ENCODE results near the gene GPC5.

Gene GPC5

DNA sequence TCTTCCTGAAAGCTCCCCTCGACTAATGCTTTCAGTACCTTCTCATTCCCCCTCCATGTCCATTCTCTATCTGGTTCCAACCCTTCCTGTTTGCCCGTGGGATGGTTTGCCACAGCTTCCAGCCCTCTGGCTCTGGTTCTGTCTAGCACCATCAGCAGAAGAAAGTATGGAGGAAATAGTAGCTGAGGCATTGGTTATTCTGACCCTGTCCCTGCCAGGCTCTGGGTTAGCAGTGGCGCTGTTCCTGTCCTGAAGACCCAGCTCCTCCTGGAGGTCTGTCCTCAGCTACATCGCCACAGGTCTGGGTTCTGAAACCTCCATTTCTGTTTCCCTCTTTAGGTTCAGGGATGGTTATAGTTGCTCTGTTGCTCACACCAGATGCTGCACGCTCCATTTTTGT is 1223.6 kb downstream of the GPC5 start:
- no peak overlapping the region for H3K4me3 Mint-ChIP-seq
- H3K27me3 Mint-ChIP-seq = no peaks in the 10 kb centered on the region
- no peaks in the 10 kb centered on the region for H3K36me3 Mint-ChIP-seq (ENCODE audit: low read depth)
- H3K9me3 Mint-ChIP-seq = peaks cover 5% of the 10 kb centered on the region
- H3K27ac Mint-ChIP-seq = no peak overlapping the region
- DNase-seq (no peak), ATAC-seq (no peak)
- no peaks in the 10 kb centered on the region for H3K4me1 Mint-ChIP-seq

DNA sequence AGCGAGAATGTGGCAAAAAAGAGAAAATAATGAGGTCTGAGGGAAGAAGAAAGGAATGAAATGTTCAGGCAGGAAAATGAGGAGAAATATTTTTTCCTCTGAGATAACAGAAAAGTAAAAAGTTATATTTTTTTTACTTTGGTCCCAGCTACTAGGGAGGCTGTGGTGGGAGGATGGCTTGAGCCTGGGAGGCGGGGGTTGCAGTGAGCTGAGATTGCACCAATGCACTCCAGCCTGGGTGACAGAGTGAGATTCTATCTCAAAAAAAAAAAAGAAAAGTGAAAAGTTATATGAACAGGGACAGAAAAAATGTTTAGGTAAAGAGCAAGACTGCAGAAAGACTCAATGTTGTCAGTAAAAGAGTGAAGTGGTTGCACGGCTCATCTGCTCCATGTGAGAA is 1224.5 kb downstream of the GPC5 start:
- H3K27ac Mint-ChIP-seq = no peak overlapping the region
- peaks cover 5% of the 10 kb centered on the region for H3K9me3 Mint-ChIP-seq
- no peak overlapping the region for H3K4me3 Mint-ChIP-seq
- DNase-seq (no peak), ATAC-seq (no peak)
- H3K4me1 Mint-ChIP-seq = no peaks in the 10 kb centered on the region
- no peaks in the 10 kb centered on the region for H3K27me3 Mint-ChIP-seq
- no peaks in the 10 kb centered on the region for H3K36me3 Mint-ChIP-seq (ENCODE audit: low read depth)

DNA sequence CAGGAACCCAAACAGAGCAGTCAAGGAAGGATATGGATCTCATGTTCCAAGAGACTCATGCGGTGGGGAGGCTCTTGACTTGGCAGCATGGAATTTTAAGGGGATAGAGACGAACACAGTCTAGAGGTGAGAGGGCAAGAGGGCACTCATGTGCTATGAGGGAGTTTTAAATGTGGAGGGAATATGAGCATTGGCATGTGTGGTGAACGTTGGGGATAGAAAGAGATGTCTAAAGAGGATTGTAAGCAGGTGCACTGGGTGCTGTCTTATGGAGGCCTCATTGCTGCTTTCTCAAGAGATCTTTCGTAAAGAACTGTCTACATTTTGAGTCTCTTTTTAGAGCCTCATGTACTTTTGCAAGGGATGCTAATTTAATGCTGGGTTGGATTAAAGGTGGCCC is 1227.9 kb downstream of the GPC5 start:
- ATAC-seq = no peak
- Mint-ChIP-seq H3K27me3 (no peaks in the 10 kb centered on the region), H3K36me3 (ENCODE audit: low read depth) (no peaks in the 10 kb centered on the region), H3K4me3 (no peak overlapping the region), H3K9me3 (peaks cover 12% of the 10 kb centered on the region), H3K27ac (no peak overlapping the region), H3K4me1 (no peaks in the 10 kb centered on the region)
- DNase-seq = no peak

DNA sequence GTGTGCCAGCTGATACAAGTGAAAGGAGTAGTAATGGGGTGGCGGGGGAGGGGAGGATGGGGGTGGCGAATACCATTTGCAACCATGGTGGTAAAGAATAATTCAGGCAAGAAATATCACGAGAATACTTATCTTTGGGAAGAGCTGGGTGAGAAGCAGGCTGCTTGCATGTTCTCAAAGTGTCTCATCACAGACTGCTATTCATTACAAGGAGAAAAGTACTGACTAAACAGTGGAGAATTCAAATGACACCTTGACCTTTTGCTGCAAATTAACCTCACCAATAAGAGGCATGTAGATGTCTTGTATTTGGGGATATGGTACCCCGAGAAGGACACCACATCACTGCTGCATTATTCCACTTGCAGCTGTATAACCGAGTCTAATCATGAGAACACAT is 1242.5 kb downstream of the GPC5 start:
- no peaks in the 10 kb centered on the region for H3K36me3 Mint-ChIP-seq (ENCODE audit: low read depth)
- H3K9me3 Mint-ChIP-seq = peaks cover 9% of the 10 kb centered on the region
- no peak for DNase-seq
- no peak overlapping the region for H3K27ac Mint-ChIP-seq
- H3K4me1 Mint-ChIP-seq = no peaks in the 10 kb centered on the region
- H3K4me3 Mint-ChIP-seq = no peak overlapping the region
- no peaks in the 10 kb centered on the region for H3K27me3 Mint-ChIP-seq
- ATAC-seq = no peak

DNA sequence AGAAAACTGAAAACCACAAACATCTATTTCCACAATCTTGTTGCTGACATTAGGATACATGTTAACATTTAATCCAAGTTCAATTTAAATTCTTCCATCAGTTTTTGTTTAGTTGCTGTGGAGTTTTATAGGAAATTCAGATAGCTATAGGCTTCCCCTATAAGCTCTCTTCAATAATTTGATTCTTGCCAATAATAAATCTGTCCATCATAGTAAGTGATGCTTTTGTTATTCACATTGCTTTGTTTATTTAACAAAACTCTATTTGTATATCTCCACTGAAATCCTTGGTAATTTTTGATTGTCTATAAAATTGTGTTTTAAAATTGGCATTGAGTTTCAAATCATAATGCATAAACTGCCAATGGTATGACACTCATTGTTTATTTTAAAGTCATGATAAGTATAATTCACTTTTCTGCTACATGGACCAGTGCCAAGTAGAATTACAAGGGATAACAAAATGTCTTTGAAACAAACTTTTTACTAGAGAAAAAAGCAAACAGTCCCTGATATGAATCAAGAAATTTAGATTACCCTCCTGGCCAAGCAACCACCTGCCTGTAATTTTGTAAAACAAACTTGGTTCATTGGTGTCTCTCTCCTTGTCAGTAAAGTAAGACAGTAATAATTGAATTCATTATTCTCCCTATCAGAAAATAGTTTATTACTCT is 1250.9 kb downstream of the GPC5 start:
- Mint-ChIP-seq H3K4me1 (no peaks in the 10 kb centered on the region), H3K27ac (no peak overlapping the region)
- ATAC-seq = no peak

DNA sequence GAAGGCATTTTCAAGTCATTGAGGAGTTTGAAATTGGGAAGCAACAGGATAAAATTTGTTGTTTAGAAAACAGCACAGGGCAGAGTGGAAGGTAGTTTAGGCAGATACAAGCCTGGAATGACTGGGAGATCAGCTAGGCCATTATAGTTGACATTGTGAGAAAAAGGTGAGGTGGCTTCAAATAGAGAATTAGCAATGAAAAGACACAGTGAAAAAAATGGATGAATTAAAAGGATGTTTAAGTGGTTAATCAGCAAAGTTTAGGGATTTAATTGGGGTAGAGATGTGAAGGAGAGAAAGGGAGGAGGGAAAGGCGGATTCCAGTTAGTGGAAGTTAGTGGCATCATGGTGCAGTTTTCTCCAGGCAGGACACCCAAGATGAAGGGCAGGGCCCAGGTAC is 1257.7 kb downstream of the GPC5 start:
- H3K9me3 Mint-ChIP-seq = peaks cover 17% of the 10 kb centered on the region
- DNase-seq (no peak), ATAC-seq (no peak)
- H3K4me1 Mint-ChIP-seq = no peaks in the 10 kb centered on the region
- no peaks in the 10 kb centered on the region for H3K36me3 Mint-ChIP-seq (ENCODE audit: low read depth)
- H3K27ac Mint-ChIP-seq = no peak overlapping the region
- no peak overlapping the region for H3K4me3 Mint-ChIP-seq
- no peaks in the 10 kb centered on the region for H3K27me3 Mint-ChIP-seq

More for the DNA sequence above, 1250.9 kb downstream of the GPC5 start:
- Mint-ChIP-seq H3K36me3 (ENCODE audit: low read depth) (no peaks in the 10 kb centered on the region), H3K4me3 (no peak overlapping the region), H3K27me3 (no peaks in the 10 kb centered on the region), H3K9me3 (no peaks in the 10 kb centered on the region)
- no peak for DNase-seq

DNA sequence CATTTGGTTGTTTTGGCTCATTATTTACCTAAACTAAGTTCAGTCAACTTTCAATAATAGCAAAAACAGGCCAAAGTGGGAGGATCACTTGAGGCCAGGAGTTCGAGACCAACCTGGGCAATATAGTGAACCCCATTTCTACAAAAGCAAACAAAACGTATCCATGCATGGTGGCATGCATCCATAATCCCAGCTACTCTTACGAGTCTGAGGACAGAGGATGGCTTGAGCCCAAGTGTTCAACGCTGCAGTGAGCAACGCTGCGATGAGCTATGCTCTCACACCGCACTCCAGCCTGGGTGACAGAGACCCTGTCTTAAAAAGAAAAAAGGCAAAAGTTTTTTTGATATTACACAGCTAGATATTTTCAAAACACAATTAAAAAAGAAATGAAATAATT is 1258.2 kb downstream of the GPC5 start:
- H3K27ac Mint-ChIP-seq = no peak overlapping the region
- no peak overlapping the region for H3K4me3 Mint-ChIP-seq
- peaks cover 17% of the 10 kb centered on the region for H3K9me3 Mint-ChIP-seq
- no peaks in the 10 kb centered on the region for H3K4me1 Mint-ChIP-seq
- H3K27me3 Mint-ChIP-seq = no peaks in the 10 kb centered on the region
- H3K36me3 Mint-ChIP-seq (ENCODE audit: low read depth) = no peaks in the 10 kb centered on the region
- DNase-seq (no peak), ATAC-seq (no peak)

DNA sequence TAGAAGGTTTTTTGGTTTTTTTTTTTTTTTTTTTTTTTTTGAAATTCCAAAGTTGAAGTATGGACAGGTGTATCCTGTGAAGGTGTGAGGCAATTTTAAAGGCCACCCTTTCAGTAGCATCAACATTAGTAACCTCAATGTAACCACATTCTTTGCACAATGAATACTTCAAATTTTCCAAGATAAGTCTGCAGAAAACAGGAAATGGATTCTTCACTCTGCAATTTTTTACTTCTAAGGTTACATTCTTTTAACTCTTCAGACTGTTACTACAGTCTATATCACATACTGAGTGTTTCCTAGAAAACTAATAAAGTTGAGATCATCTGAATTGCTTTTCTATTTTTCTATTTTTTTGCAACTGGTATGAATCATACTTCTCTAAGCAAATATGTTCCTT is 1259.1 kb downstream of the GPC5 start:
- Mint-ChIP-seq H3K4me1 (no peaks in the 10 kb centered on the region), H3K27me3 (no peaks in the 10 kb centered on the region), H3K9me3 (peaks cover 23% of the 10 kb centered on the region), H3K27ac (no peak overlapping the region), H3K4me3 (no peak overlapping the region), H3K36me3 (ENCODE audit: low read depth) (no peaks in the 10 kb centered on the region)
- DNase-seq (no peak), ATAC-seq (no peak)

DNA sequence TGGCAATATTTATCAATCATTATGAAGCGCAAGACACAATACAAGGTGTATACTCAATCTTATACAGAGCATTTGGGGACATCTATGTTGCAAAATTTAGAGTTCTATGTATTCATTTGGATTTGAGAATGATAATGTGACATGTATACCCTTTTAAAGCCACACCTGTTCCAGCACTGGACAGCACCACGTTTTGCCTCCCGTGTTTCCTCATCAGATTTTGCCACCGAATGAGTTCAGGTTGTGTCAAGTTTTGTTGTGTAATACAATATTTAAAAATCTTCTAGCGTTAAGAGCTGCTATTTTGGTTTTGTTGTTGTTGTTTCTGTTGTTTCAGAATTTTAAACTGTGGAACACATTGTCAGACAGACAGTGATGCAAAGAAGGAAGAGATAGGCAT is 1259.9 kb downstream of the GPC5 start:
- no peak for ATAC-seq
- Mint-ChIP-seq H3K27me3 (no peaks in the 10 kb centered on the region), H3K36me3 (ENCODE audit: low read depth) (no peaks in the 10 kb centered on the region)

DNA sequence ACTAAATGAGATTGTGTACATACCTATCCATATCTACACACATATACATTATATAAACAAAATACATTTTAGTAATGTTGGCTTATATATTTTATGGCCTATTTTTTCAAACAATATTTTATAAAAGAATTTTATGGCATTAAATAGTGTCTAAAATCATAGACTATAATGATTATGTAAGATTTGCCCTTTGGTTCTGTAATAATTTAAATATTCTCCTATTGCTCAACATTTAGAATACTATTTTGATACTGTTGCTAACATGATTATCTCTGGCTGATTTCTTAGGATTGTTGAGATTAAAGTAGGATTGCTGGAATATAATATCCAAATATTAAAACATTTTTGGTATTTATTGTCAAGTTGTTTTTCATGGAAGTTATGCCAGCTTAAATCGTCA is 1263.0 kb downstream of the GPC5 start:
- no peak for DNase-seq
- peaks cover 16% of the 10 kb centered on the region for H3K9me3 Mint-ChIP-seq
- H3K27me3 Mint-ChIP-seq = no peaks in the 10 kb centered on the region
- no peak overlapping the region for H3K4me3 Mint-ChIP-seq
- ATAC-seq = no peak
- no peaks in the 10 kb centered on the region for H3K36me3 Mint-ChIP-seq (ENCODE audit: low read depth)
- no peaks in the 10 kb centered on the region for H3K4me1 Mint-ChIP-seq
- no peak overlapping the region for H3K27ac Mint-ChIP-seq

More for the DNA sequence above, 1259.9 kb downstream of the GPC5 start:
- no peak overlapping the region for H3K27ac Mint-ChIP-seq
- H3K4me1 Mint-ChIP-seq = no peaks in the 10 kb centered on the region
- H3K4me3 Mint-ChIP-seq = no peak overlapping the region
- H3K9me3 Mint-ChIP-seq = peaks cover 23% of the 10 kb centered on the region
- no peak for DNase-seq

DNA sequence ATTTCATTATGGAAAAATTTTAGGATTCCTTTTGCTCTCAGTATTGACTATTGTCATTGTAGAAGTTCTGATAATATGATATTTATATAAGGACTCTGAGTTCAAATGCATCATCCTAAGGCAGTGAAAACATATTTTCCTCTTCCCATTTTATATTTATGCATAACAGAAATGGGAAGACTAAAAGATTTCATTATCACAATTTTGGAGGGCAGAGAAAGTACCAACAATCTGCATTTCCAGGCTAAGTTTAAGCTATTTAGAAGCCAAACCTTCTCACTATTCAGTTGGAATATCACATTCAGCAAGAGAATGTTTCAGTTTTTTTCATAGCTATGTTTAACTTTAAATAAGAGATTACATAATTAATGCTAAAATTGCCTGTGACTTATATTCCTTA is 1269.7 kb downstream of the GPC5 start:
- no peak overlapping the region for H3K27ac Mint-ChIP-seq
- H3K4me3 Mint-ChIP-seq = no peak overlapping the region
- ATAC-seq = no peak
- no peaks in the 10 kb centered on the region for H3K27me3 Mint-ChIP-seq
- H3K4me1 Mint-ChIP-seq = no peaks in the 10 kb centered on the region
- H3K36me3 Mint-ChIP-seq (ENCODE audit: low read depth) = no peaks in the 10 kb centered on the region
- DNase-seq = no peak
- peaks cover 4% of the 10 kb centered on the region for H3K9me3 Mint-ChIP-seq

DNA sequence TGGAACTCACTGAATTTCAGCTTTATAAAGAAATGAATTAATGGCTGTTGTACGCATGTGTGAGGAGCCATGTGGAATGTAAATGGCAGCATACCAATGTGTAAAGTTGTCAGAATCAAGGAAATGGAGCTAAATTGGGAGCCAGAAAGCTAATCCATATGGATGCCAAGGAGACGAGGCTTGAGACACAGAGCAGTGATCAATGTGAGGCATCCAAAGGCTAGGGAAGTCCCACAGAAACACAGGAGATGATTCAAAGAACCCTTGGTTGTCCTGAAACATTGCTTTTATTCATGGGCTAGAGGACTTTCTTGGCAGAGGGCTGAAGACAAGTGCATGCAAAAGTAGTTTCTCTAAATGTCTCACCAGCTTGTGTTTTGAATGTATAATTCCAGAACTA is 1271.7 kb downstream of the GPC5 start:
- no peak overlapping the region for H3K27ac Mint-ChIP-seq
- no peaks in the 10 kb centered on the region for H3K9me3 Mint-ChIP-seq
- H3K4me3 Mint-ChIP-seq = no peak overlapping the region
- no peak for ATAC-seq
- H3K27me3 Mint-ChIP-seq = no peaks in the 10 kb centered on the region
- no peaks in the 10 kb centered on the region for H3K36me3 Mint-ChIP-seq (ENCODE audit: low read depth)
- DNase-seq = no peak
- no peaks in the 10 kb centered on the region for H3K4me1 Mint-ChIP-seq

DNA sequence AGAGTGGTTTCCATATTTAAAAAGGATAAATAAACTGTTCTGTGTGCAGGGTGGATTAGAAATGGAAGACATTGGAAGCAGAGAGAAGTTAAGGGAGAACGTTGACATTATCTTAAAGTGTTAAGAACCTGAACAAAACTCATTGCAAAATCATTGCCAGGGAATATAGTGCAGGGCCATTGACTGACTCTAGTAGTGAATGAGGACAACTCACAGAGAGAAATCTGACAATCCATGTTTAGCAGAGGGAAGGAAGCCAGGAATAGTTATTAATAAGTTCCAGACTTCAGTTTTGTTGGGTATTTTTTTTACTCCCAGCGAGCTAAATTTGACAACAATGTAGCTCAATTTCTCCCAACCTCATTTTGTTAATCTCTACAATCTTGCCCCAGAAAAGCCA is 1273.4 kb downstream of the GPC5 start:
- ATAC-seq = no peak

DNA sequence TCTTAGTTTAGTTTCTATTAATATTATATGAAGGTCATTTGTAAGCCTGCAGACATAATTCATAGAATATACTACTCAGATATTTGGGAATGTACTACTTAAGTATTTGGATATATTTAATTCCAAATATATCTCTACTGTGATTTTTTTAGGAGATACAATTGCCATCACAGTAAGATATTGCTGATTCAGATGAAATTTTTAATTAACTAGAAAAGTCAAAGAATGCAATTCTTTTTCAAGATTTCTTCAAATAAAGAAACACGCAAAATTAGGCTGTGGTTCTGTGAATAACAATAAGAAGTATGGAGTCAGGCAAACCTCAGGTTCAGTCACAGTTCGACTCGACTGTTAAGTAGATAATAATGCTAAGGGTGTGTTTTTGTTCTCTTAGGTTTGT is 1277.8 kb downstream of the GPC5 start:
- Mint-ChIP-seq H3K4me3 (no peak overlapping the region), H3K4me1 (no peaks in the 10 kb centered on the region), H3K36me3 (ENCODE audit: low read depth) (no peaks in the 10 kb centered on the region), H3K27me3 (no peaks in the 10 kb centered on the region), H3K9me3 (peaks cover 19% of the 10 kb centered on the region), H3K27ac (no peak overlapping the region)
- no peak for ATAC-seq
- no peak for DNase-seq

More for the DNA sequence above, 1273.4 kb downstream of the GPC5 start:
- no peaks in the 10 kb centered on the region for H3K36me3 Mint-ChIP-seq (ENCODE audit: low read depth)
- no peak for DNase-seq
- H3K4me3 Mint-ChIP-seq = no peak overlapping the region
- no peak overlapping the region for H3K27ac Mint-ChIP-seq
- no peaks in the 10 kb centered on the region for H3K27me3 Mint-ChIP-seq
- no peaks in the 10 kb centered on the region for H3K9me3 Mint-ChIP-seq
- no peaks in the 10 kb centered on the region for H3K4me1 Mint-ChIP-seq

DNA sequence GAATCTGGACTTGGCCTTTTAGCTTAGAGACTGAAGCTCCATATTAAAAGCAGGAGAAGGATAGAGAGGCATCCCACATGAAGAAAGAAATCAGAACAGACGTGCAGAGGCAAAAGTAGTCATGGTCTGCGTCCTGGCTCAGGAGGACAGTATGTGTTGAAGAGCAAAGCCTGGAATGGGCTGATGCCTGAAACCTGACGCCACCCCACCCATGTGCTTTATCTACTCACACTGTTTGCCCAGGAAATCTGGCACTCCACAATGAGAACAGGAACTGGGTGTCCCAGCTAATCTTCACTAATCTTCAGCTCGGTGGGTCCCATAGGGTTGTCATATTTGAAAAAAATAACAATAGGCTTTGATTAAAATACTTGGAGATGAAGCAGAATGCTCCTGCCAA is 1279.2 kb downstream of the GPC5 start:
- H3K4me1 Mint-ChIP-seq = no peaks in the 10 kb centered on the region
- H3K9me3 Mint-ChIP-seq = peaks cover 27% of the 10 kb centered on the region
- no peak overlapping the region for H3K27ac Mint-ChIP-seq
- ATAC-seq = no peak
- DNase-seq = no peak
- no peaks in the 10 kb centered on the region for H3K36me3 Mint-ChIP-seq (ENCODE audit: low read depth)
- no peaks in the 10 kb centered on the region for H3K27me3 Mint-ChIP-seq
- no peak overlapping the region for H3K4me3 Mint-ChIP-seq

DNA sequence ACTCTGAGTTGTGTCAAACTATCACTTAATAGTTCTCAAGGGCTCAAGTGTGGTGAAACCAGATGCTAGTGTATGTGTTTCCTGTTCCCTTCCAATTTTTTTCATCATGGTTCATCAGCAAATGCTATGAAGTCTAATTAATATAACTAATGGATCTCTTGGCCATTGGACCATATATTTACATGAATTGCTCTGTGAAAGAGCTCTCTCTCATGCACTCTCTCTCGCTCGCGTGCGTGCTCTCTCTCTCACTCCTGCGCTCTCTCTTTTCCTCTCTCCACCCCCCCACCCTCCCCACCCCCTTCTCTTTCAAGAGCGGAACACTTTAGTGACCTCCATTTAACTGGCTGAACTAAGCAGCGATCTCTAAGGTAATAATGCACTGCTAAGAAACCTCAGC is 1281.2 kb downstream of the GPC5 start:
- H3K4me1 Mint-ChIP-seq = no peaks in the 10 kb centered on the region
- H3K27ac Mint-ChIP-seq = no peak overlapping the region
- no peak overlapping the region for H3K4me3 Mint-ChIP-seq

More for the DNA sequence above, 1281.2 kb downstream of the GPC5 start:
- ATAC-seq (no peak), DNase-seq (no peak)
- Mint-ChIP-seq H3K9me3 (peaks cover 33% of the 10 kb centered on the region), H3K27me3 (no peaks in the 10 kb centered on the region), H3K36me3 (ENCODE audit: low read depth) (no peaks in the 10 kb centered on the region)
